SK-N-MC (cell line): Measurements from ENCODE around the gene TPP1.

ENCODE experiments used
- EZH2 ChIP-seq: fragments of 200-600 bp; sonication (generic); IDR thresholded peaks from one replicate; pipeline ENCODE4 v1.6.1; 2017; ENCODE audit warnings: antibody characterized with exemption
- FOXP2 ChIP-seq: optimal IDR thresholded peaks from 2 replicates; pipeline ENCODE3; 2011; ENCODE audit warnings: mild to moderate bottlenecking, moderate library complexity; ENCODE audit not compliant: insufficient read depth; ENCODE audit errors: extremely low read length, control extremely low read depth

DNA sequence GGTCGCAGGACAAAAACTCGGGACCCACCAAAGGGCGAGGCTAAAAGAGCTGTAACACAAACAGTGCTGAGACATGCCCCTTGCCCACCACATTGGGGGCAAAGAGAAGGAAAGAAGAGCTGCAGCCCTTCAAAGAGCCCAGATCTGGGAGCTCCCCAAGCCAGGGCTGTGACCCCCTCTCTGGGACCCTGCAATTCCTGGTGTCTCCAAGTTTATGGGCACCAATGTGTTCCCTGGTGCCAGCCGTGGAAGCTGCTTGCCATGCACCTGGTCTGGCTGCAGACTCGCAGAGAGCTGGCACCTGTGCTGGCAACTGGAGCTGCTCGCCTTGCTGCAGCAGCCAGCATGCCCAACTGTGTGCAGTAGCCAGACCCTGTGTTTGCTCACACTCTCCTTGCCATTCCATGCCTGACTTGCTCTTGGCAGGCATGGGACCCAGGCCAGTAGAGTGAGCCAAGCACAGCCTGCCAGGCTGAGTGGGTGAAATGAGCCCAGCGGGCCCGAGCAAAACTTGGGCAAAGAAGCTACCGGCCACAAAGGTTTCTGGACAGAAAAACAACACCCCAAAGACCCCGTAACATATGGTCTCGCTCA, 31.8 kb downstream of the TPP1 start:
- TF ChIP-seq FOXP2, result no peak
- no peak for TF ChIP-seq EZH2
